GM18861 (cell line): ENCODE measurements around the gene GMDS.

Experiments
- ATAC-seq: cut with Tn5 transposase; IDR thresholded peaks from one replicate; pipeline ENCODE4 v1.9.1; 2021; ENCODE audit not compliant: unreplicated experiment

The GMDS gene

GRCh38 chr6:1611322-1611571, 634.2 kb downstream of the GMDS start:
- no peak for ATAC-seq

DNA sequence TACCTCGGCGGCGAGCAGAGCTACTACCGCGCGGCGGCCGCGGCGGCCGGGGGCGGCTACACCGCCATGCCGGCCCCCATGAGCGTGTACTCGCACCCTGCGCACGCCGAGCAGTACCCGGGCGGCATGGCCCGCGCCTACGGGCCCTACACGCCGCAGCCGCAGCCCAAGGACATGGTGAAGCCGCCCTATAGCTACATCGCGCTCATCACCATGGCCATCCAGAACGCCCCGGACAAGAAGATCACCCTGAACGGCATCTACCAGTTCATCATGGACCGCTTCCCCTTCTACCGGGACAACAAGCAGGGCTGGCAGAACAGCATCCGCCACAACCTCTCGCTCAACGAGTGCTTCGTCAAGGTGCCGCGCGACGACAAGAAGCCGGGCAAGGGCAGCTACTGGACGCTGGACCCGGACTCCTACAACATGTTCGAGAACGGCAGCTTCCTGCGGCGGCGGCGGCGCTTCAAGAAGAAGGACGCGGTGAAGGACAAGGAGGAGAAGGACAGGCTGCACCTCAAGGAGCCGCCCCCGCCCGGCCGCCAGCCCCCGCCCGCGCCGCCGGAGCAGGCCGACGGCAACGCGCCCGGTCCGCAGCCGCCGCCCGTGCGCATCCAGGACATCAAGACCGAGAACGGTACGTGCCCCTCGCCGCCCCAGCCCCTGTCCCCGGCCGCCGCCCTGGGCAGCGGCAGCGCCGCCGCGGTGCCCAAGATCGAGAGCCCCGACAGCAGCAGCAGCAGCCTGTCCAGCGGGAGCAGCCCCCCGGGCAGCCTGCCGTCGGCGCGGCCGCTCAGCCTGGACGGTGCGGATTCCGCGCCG, 634.7 kb downstream of the GMDS start:
- ATAC-seq, result no peak

DNA sequence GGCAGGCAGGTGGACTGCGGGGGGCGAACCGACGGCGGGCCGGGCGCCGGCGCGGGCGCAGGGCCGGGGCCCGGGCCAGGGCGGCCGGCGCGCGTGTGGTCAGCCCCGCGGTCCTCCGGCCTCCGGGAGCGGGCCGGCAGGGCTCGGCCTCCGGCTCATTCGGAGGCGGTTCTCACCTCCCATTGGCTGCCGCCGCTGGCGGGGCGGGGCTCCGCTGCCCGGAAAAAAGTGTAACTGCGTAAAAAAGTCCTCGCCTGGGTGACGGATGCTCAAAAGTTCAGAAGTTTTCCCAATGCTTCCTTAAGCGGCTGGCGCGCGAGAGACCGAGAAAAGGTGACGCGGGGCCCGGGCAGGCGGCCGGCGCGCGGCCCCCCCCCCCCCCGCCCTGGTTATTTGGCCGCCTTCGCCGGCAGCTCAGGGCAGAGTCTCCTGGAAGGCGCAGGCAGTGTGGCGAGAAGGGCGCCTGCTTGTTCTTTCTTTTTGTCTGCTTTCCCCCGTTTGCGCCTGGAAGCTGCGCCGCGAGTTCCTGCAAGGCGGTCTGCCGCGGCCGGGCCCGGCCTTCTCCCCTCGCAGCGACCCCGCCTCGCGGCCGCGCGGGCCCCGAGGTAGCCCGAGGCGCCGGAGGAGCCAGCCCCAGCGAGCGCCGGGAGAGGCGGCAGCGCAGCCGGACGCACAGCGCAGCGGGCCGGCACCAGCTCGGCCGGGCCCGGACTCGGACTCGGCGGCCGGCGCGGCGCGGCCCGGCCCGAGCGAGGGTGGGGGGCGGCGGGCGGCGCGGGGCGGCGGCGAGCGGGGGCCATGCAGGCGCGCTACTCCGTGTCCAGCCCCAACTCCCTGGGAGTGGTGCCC, 635.5 kb downstream of the GMDS start, which contains the start of gene FOXC1:
Gene FOXC1, plus strand, starts transcription at position 268 of the 849 bp plus-strand sequence. Its CDS starts 531 bp downstream, at position 799.
- peak; percentile 53 for ATAC-seq

- no peak for ATAC-seq
Measured at GRCh38 chr6:1609041-1609647, 636.3 kb downstream of the GMDS start.

DNA sequence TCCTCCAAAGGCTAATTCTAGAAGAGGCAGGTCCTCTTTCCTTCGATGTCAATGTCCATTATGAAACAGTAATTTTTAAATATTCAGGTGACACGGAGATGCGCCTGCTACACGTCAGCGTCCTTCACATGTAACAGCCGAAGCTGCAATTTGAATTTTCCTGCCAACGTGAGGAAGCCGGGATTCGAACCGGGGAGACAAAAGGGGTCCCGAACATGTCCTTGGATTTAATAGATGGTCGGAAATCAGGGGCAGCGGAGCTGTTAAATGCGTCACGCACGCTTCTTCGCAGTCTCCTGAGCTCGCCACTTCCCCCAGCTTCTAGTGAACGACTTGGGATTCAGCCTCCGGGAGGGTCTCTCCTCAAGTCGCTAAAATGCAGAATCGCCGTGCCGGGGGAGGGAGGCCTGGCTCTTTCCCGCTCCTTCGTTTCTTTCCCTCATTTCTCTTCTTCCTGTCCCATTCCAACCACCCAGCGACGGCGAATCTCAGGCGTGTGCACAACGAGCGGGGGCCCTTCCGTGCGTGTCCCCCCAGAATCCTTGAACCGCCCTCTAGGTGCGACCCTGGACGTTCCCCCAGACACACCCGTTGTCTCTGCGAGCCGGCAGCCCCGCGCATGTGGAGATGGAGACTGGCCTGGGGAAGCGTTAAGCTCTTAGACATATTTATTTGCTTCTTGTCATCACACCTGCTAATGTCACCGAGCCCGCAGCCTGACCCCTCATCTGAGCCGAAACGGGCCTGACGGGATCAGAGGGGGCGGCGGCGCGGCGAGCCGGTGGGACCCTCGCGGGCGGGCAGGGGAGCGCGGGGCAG, 637.0 kb downstream of the GMDS start:
- ATAC-seq, result no peak

GRCh38 chr6:1607516-1608221, 637.7 kb downstream of the GMDS start:
- ATAC-seq, result no peak

GRCh38 chr6:1606780-1607515, 638.5 kb downstream of the GMDS start:
- ATAC-seq, result no peak

DNA sequence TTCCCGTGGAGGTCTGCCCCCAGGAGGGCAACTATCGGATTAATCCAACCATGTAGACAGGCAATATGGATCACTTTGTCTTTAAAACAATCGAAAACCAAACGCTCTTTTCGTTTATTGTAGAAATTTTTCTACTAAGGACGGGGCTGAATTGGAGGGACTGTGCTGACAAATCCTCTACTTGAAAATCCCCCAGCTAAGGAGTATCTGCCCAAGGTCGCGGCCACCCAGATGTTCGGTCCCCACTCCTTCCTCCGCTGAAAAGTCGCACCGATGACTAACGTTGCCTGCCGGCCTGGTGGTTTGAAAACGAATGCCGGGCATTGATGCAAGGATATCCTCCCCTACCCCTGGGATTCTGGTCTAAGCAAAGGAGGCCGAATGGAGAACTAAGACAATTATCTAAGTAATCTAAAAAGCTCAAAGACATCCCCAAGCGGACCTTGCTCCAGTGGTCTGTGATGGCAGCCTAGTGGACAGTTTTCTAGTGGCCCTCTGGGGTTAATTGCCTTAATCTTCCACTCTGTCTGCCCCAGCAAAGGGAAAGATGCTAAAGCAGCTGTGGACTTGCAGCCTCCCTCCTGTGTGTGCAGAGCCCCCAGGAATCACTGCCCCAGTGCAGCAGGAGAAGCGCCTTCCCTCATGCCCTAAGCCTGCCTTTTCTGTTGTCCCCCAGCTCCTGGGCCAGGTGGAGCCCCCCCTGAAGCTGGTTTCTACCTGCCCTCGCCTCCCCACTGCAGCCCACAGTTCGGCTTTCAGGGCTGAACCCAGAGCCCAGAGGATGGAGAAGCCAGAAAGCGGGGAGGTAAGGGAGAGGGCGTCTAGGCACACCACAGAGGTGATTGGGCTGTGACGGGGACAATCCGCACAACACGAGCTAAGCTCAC, 639.3 kb downstream of the GMDS start:
- no peak for ATAC-seq

DNA sequence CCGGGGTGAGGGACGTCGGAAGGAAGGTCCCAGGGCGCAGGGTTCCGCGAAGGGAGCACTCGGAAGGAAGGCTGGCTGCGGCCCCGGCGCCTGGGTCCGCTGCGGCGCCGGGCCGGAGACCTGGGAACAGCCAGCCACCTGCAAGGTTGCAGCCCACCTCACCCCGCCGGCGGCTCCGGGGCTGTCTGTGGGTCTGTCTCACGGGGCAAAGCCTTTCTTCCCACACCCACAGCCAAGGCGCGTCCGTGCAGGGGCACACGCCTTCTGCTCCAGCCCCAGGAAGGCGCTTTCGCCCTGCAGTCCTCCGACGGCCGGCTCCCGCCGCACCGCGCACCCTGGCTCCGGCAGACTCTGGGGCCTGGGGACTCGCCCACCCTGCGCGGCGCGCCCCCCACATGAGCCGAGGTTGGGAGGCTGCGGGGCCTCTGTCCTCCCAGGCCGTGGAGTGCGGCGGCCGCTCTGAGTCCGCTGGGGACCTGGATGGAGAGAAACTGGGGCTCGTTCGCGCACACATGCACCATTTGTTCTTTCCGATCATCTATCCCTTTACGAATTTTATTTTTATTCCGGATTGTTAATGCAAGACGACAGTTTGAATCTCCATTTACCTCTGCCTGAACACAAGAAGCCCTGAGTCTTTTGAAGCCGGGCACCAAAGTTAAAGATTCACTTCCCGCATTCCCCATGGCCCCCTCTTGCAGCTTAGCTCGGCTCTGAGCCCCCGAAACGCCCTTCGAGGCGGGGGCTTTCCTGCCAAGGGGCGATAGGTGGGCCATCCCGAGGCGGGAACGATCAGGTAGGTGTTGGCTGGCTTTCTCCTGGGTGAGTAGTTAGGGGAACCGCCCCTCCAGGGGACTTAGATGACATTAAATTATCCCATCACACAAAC, 640.2 kb downstream of the GMDS start:
- no peak for ATAC-seq

GRCh38 chr6:1604158-1605003, 641.0 kb downstream of the GMDS start:
- peak; percentile 57 for ATAC-seq

- ATAC-seq, result no peak
Measured at GRCh38 chr6:1603708-1604107, 641.7 kb downstream of the GMDS start.

GRCh38 chr6:1602049-1602713, 643.2 kb downstream of the GMDS start:
- ATAC-seq, result no peak

DNA sequence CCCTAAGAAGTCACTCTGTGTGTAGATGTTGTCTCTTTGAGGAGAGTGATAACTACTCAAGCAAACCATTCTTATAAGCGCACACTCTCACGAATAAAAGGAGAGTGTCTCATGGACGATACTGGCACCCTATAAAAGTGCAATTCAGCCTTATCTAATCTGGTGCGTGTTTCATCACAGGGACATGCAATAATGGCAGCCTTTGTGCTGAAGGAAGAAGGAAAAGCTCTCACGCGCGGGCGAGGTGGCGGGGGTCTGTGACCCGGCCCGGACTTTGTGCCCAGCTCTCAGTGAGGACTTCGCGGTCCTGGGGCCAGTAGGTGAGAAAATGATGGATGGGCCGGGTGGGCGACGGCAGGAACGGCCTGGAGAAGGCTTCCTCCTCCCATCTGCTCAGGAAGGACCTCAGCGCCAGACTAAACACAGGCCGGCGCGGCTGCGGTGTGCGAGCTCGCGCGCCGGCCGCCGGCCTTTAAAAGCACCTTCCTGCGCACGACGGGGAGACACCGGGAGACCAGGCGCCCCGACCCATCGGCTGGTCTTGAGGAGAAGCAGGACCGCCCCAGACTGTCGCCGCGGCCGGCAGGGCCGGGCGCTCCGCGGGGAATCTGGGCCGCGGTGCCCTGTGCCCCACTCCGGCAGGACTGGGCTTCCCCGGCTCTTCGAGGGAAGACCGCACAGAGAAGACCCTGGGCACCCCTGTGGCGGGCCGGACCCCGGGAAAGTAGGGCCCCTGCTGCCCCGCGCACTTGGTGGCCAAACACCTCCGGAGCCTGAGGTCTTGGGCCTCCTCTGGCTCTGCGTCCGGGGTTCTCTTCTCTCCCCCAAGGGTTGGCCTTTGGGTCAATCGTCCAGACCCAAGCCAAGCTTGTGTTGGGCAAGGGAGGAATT, 644.0 kb downstream of the GMDS start:
- ATAC-seq, result no peak

DNA sequence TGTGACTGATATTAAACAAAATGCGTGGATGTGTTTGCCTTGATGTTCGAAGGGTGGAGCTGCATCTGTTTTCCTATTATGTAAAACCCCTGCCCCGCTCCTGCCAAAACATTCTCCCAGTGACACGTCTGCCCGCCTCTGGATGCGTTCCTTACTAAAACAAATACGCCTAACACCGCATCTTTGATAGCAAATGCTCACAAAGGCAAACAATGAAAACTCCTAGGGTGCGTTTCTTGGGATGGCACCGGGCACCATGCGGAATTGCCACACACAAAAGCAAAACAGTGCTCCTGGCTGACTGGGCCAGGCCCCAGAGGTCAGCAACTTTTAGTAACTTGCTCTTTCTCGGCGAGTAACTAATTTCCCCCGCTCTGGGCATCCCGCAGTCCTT, 644.6 kb downstream of the GMDS start:
- ATAC-seq, result no peak

DNA sequence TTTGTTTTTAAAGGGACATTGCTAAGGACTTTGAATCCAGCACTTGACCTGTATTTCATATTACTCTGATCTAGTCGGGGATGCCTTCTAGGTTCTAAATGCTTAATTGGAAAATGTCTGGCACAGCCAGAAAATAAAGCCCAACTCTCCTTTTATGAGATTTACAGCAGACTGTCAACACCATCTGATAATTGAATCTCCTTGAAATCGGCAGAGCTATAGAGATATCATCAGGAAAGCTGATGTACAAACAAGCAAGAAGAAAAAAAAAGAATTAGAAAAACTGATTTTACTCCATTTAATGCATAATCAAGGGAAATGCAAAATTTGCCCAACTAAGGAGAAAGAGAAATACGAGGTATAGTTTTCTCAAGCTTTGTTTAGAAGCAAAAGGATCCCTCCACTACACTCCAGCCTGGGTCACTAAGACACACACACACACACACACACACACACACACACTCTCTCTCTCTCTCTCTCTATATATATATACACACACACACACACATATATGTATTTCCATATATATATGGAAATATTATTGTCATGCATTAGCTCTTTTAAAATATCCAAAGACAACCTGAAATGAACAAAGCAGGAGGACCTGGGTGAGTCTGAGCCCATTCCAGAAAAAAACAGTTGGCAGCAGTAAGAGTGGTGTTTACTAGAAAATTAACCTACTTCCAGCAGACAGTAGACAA, 645.2 kb downstream of the GMDS start:
- ATAC-seq, result no peak
